OCI-LY7 (cell line): ENCODE results near the gene SNAP29. TPM values are rescaled to one million over a fixed set of nuclear protein-coding genes. Genes with fewer than 3 reads are reported as not detected.

Experiments used
- BruUV-seq: library from RNA; stranded (reverse); fragments of 400-500 nt; replicated peaks from 2 replicates; lab custom pipeline; 2021; lab: Mats Ljungman, UMichigan
- CTCF ChIA-PET: fragments of 300-600 bp; sonication (Branson Sonifier 250); formaldehyde crosslinking; loops from one replicate; lab custom pipeline; 2022; ENCODE audit warnings: antibody characterized with exemption; ENCODE audit not compliant: unreplicated experiment; lab: Charles Lee
- POLR2A ChIA-PET: fragments of 300-600 bp; sonication (Branson Sonifier 250); formaldehyde crosslinking; loops from one replicate; lab custom pipeline; 2022; ENCODE audit warnings: antibody characterized with exemption; lab: Charles Lee
- DNase-seq: peaks from one replicate; pipeline ENCODE4 v3.0.0-alpha.2; 2015; ENCODE audit warnings: low spot score
- H2AFZ ChIP-seq: fragments of 200-600 bp; sonication (generic), shearing (Covaris generic); 2 replicates; pipeline ENCODE4 v1.6.1; 2014; ENCODE audit warnings: mild to moderate bottlenecking, antibody characterized with exemption, low read length, moderate library complexity
- H3K27ac ChIP-seq: fragments of 200-600 bp; sonication (generic); 2 replicates; pipeline ENCODE4 v1.5.1; 2014; ENCODE audit warnings: mixed run types, low read depth, mild to moderate bottlenecking, moderate library complexity, low read length, inconsistent platforms; ENCODE audit not compliant: poor library complexity, severe bottlenecking
- H3K36me3 ChIP-seq: fragments of 200-600 bp; sonication (generic); 2 replicates; pipeline ENCODE4 v1.6.1; 2014; ENCODE audit warnings: mild to moderate bottlenecking, antibody characterized with exemption, low read length, moderate library complexity, mixed read lengths; ENCODE audit not compliant: insufficient read depth
- H3K4me1 ChIP-seq: fragments of 200-600 bp; sonication (generic); 2 replicates; pipeline ENCODE4 v1.5.1; 2014; ENCODE audit warnings: mild to moderate bottlenecking, low read length; ENCODE audit not compliant: insufficient read depth, poor library complexity, severe bottlenecking
- H3K4me2 ChIP-seq: fragments of 200-600 bp; sonication (generic); 2 replicates; pipeline ENCODE4 v1.6.1; 2014; ENCODE audit warnings: mild to moderate bottlenecking, low read length
- H3K4me3 ChIP-seq: fragments of 200-600 bp; sonication (generic); 2 replicates; pipeline ENCODE4 v1.5.1; 2014; ENCODE audit warnings: mild to moderate bottlenecking, low read depth, low read length; ENCODE audit not compliant: poor library complexity, severe bottlenecking
- H3K79me2 ChIP-seq: fragments of 200-600 bp; sonication (generic); 2 replicates; pipeline ENCODE4 v1.6.1; 2016; ENCODE audit warnings: low read depth, mild to moderate bottlenecking, low read length, moderate library complexity, mixed read lengths; ENCODE audit not compliant: insufficient read depth
- H3K9me2 ChIP-seq: fragments of 200-600 bp; sonication (generic); 2 replicates; pipeline ENCODE4 v1.6.1; 2016; ENCODE audit warnings: mild to moderate bottlenecking, low read length, mixed read lengths; ENCODE audit not compliant: insufficient read depth
- H3K9me3 ChIP-seq: fragments of 200-600 bp; sonication (generic); 2 replicates; pipeline ENCODE4 v1.6.1; 2014; ENCODE audit warnings: mild to moderate bottlenecking, mixed run types, low read length, mixed read lengths
- H4K20me1 ChIP-seq: fragments of 200-600 bp; sonication (generic); 2 replicates; pipeline ENCODE4 v1.6.1; 2014; ENCODE audit warnings: mild to moderate bottlenecking, antibody characterized with exemption, low read length, moderate library complexity, mixed read lengths; ENCODE audit not compliant: insufficient read depth
- CTCF ChIP-seq: fragments of 200-600 bp; sonication (generic); conservative IDR thresholded peaks from 2 replicates; pipeline ENCODE4 v1.5.1; 2014; ENCODE audit warnings: mild to moderate bottlenecking, antibody characterized with exemption, low read length, moderate library complexity, mixed read lengths
- EZH2phosphoT487 ChIP-seq: fragments of 200-600 bp; sonication (generic); IDR thresholded peaks from 2 replicates; pipeline ENCODE4 v1.6.1; 2018; ENCODE audit warnings: low read depth, borderline replicate concordance, mild to moderate bottlenecking, mixed run types, antibody characterized with exemption, low read length, moderate library complexity, mixed read lengths
- intact Hi-C: fragments of 100-400 bp; cut with micrococcal nuclease; formaldehyde crosslinking; loops from one replicate; pipeline ENCODE4 v1.10.0; 2022; ENCODE audit not compliant: unreplicated experiment
- total RNA-seq, 2 experiments: library from RNA; depleted of rRNA in 1 of 2; stranded (reverse); fragments of >200 nt in 1 of 2; shearing (Covaris generic) in 1 of 2; gene quantifications; 2 replicates each; pipeline ENCODE4 v1.2.3, GENCODE V29; 2014 to 2022

The SNAP29 gene
- total RNA-seq, 2 experiments from 2014 or later, result 12.7 to 26.9 TPM

GRCh38 chr22:20909543-20910303, 50.9 kb downstream of the SNAP29 start:
- Histone ChIP-seq H3K9me2 (no peaks in the 10 kb centered on the region), H3K4me1 (peaks cover 4% of the 10 kb centered on the region), H3K79me2 (no peaks in the 10 kb centered on the region), H3K36me3 (no peaks in the 10 kb centered on the region), H4K20me1 (no peaks in the 10 kb centered on the region; the same call in 1 of the 2 replicates), H2AFZ (no peak overlapping the region), H3K9me3 (no peaks in the 10 kb centered on the region), H3K4me3 (no peak overlapping the region), H3K4me2 (no peak overlapping the region), H3K27ac (no peak overlapping the region)
- no TSS peak for BruUV-seq
- ChIA-PET POLR2A (no interaction called here), CTCF (no interaction called here)
- DNase-seq, result no peak
- intact Hi-C loops, result loop anchor here (10.0 kb wide), 1 partner anchor 75 kb away; the partner anchor contains the start of gene LZTR1
- TF ChIP-seq EZH2phosphoT487, result no peak
- TF ChIP-seq CTCF, result no peak

- DNase-seq, result no peak
- no peaks in the 10 kb centered on the region for H3K9me2 ChIP-seq
- no peaks in the 10 kb centered on the region for H3K9me3 ChIP-seq
- ChIA-PET CTCF (no interaction called here), POLR2A (interaction anchor here (1.2 kb wide), 1 partner anchor 10 kb away, joined by 5 read pairs; no protein-coding TSS in a partner anchor)
- H3K36me3 ChIP-seq, result no peaks in the 10 kb centered on the region
- peaks cover 2% of the 10 kb centered on the region; the same call in 1 of the 2 replicates for H3K79me2 ChIP-seq
- no TSS peak for BruUV-seq
- no peak overlapping the region for H3K4me3 ChIP-seq
- TF ChIP-seq EZH2phosphoT487 (no peak), CTCF (no peak)
- H2AFZ ChIP-seq, result no peak overlapping the region
- peaks cover 8% of the 10 kb centered on the region for H3K4me1 ChIP-seq
- no peak overlapping the region for H3K4me2 ChIP-seq
- no peaks in the 10 kb centered on the region for H4K20me1 ChIP-seq
- no peak overlapping the region for H3K27ac ChIP-seq
- intact Hi-C loops, result loop anchor here (10.0 kb wide), 1 partner anchor 72 kb away; the partner anchor contains the start of gene LZTR1
Measured at GRCh38 chr22:20912494-20912893, 53.7 kb downstream of the SNAP29 start.
